ENCODE results near the gene GPR18.

Gene GPR18

GRCh38 chr13:99288089-99288488 is 29.9 kb upstream of the GPR18 start:
- no peak for DNase-seq (ENCODE audit: low read depth, low spot score)
- Histone ChIP-seq H3K4me3 (no peak overlapping the region), H3K9me3 (ENCODE audit: low read depth, low read length) (no peaks in the 10 kb centered on the region), H3K36me3 (ENCODE audit: insufficient read depth, low read length) (no peaks in the 10 kb centered on the region), H3K9ac (ENCODE audit: insufficient read length) (peak overlapping the region; percentile 33), H3K27ac (peak overlapping the region; percentile 72)
- TF ChIP-seq FOXP2 (optimal IDR thresholded peaks at IDR 0.05; ENCODE audit: control extremely low read depth, extremely low read length, insufficient read depth), result no peak
- TF ChIP-seq EZH2 (IDR thresholded peaks at IDR 0.05), result no peak
- TF ChIP-seq POLR2AphosphoS5 (IDR thresholded peaks at IDR 0.05; ENCODE audit: borderline replicate concordance, low read depth, low read length), result no peak

DNA sequence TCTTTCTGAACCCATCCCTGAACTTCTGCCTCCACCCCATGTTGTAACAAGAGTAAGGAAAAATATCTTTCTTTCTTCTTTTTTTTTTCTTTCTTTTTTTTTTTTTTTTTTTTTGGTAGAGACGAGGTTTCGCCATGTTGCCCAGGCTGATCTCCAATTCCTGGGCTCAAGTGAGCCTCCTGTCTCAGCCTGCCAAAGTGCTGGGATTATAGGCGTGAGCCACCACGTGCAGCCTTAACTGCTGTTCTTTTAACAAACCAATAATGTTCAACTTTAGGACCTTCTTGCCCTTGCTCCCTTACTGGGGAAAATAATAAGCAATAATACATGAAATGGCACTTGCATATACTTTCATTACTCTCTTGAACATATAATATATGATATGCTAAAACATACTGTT is 29.4 kb upstream of the GPR18 start:
- peak overlapping the region; percentile 72 for H3K27ac ChIP-seq
- TF ChIP-seq POLR2AphosphoS5 (IDR thresholded peaks at IDR 0.05; ENCODE audit: borderline replicate concordance, low read depth, low read length) (no peak), EZH2 (IDR thresholded peaks at IDR 0.05) (no peak), FOXP2 (optimal IDR thresholded peaks at IDR 0.05; ENCODE audit: control extremely low read depth, extremely low read length, insufficient read depth) (no peak)
- no peaks in the 10 kb centered on the region for H3K9me3 ChIP-seq (ENCODE audit: low read depth, low read length)
- no peak overlapping the region for H3K9ac ChIP-seq (ENCODE audit: insufficient read length)
- H3K36me3 ChIP-seq (ENCODE audit: insufficient read depth, low read length), result no peaks in the 10 kb centered on the region
- H3K4me3 ChIP-seq, result no peak overlapping the region
- DNase-seq (ENCODE audit: low read depth, low spot score), result no peak

- DNase-seq (ENCODE audit: low read depth, low spot score), result no peak
- H3K4me3 ChIP-seq, result no peak overlapping the region
- no peaks in the 10 kb centered on the region for H3K36me3 ChIP-seq (ENCODE audit: insufficient read depth, low read length)
- H3K9me3 ChIP-seq (ENCODE audit: low read depth, low read length), result no peaks in the 10 kb centered on the region
- H3K9ac ChIP-seq (ENCODE audit: insufficient read length), result no peak overlapping the region
- H3K27ac ChIP-seq, result no peak overlapping the region
- TF ChIP-seq EZH2 (IDR thresholded peaks at IDR 0.05), result no peak
- no peak for TF ChIP-seq POLR2AphosphoS5 (IDR thresholded peaks at IDR 0.05; ENCODE audit: borderline replicate concordance, low read depth, low read length)
- TF ChIP-seq FOXP2 (optimal IDR thresholded peaks at IDR 0.05; ENCODE audit: control extremely low read depth, extremely low read length, insufficient read depth), result no peak
These were observed 27.4 kb upstream of the GPR18 start for GRCh38 chr13:99285432-99286182.

- Histone ChIP-seq H3K4me3 (no peak overlapping the region), H3K9me3 (ENCODE audit: low read depth, low read length) (no peaks in the 10 kb centered on the region), H3K36me3 (ENCODE audit: insufficient read depth, low read length) (no peaks in the 10 kb centered on the region), H3K9ac (ENCODE audit: insufficient read length) (no peak overlapping the region), H3K27ac (peak overlapping the region; percentile 32; the same call in 1 of the 2 replicates)
- TF ChIP-seq EZH2 (IDR thresholded peaks at IDR 0.05), result no peak
- no peak for TF ChIP-seq FOXP2 (optimal IDR thresholded peaks at IDR 0.05; ENCODE audit: control extremely low read depth, extremely low read length, insufficient read depth)
- TF ChIP-seq POLR2AphosphoS5 (IDR thresholded peaks at IDR 0.05; ENCODE audit: borderline replicate concordance, low read depth, low read length), result no peak
- DNase-seq (ENCODE audit: low read depth, low spot score), result no peak
These were observed 24.4 kb upstream of the GPR18 start for GRCh38 chr13:99282264-99283231.

DNA sequence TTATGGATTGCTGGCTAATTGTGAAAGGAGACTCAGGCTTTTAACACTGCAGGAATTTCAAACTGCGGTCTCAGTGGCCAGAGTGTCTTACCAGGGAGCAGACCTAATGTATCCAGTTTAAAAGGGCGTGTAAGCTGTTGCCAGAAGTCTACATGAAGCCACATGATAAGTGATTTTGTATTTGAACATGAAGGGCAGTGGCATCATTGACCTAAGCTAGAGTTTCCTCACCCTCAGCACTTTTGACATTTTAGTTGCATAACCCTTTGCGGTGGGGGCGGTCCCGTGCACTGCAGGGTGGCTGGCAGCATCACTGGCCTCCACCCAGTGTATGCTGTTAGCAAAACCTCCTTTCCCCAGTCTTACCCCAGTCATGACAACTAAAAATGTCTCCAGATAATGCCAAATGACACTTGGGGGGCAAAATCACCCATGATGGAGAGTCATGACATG is 23.7 kb upstream of the GPR18 start:
- Histone ChIP-seq H3K9ac (ENCODE audit: insufficient read length) (no peak overlapping the region), H3K9me3 (ENCODE audit: low read depth, low read length) (no peaks in the 10 kb centered on the region), H3K36me3 (ENCODE audit: insufficient read depth, low read length) (no peaks in the 10 kb centered on the region), H3K4me3 (no peak overlapping the region), H3K27ac (0 out of 2 replicates have a peak overlapping the region, but pooled peaks have one; percentile 4)
- DNase-seq (ENCODE audit: low read depth, low spot score), result no peak
- TF ChIP-seq EZH2 (IDR thresholded peaks at IDR 0.05) (no peak), POLR2AphosphoS5 (IDR thresholded peaks at IDR 0.05; ENCODE audit: borderline replicate concordance, low read depth, low read length) (no peak), FOXP2 (optimal IDR thresholded peaks at IDR 0.05; ENCODE audit: control extremely low read depth, extremely low read length, insufficient read depth) (no peak)

GRCh38 chr13:99280166-99280565 is 22.0 kb upstream of the GPR18 start:
- H3K9ac ChIP-seq (ENCODE audit: insufficient read length), result no peak overlapping the region
- H3K4me3 ChIP-seq, result no peak overlapping the region
- no peak for DNase-seq (ENCODE audit: low read depth, low spot score)
- no peak overlapping the region for H3K27ac ChIP-seq
- no peaks in the 10 kb centered on the region for H3K9me3 ChIP-seq (ENCODE audit: low read depth, low read length)
- H3K36me3 ChIP-seq (ENCODE audit: insufficient read depth, low read length), result no peaks in the 10 kb centered on the region
- TF ChIP-seq FOXP2 (optimal IDR thresholded peaks at IDR 0.05; ENCODE audit: control extremely low read depth, extremely low read length, insufficient read depth) (no peak), EZH2 (IDR thresholded peaks at IDR 0.05) (no peak), POLR2AphosphoS5 (IDR thresholded peaks at IDR 0.05; ENCODE audit: borderline replicate concordance, low read depth, low read length) (no peak)

GRCh38 chr13:99279637-99280036 is 21.5 kb upstream of the GPR18 start:
- Histone ChIP-seq H3K9me3 (ENCODE audit: low read depth, low read length) (no peaks in the 10 kb centered on the region), H3K36me3 (ENCODE audit: insufficient read depth, low read length) (no peaks in the 10 kb centered on the region), H3K27ac (no peak overlapping the region), H3K4me3 (no peak overlapping the region), H3K9ac (ENCODE audit: insufficient read length) (no peak overlapping the region)
- no peak for TF ChIP-seq EZH2 (IDR thresholded peaks at IDR 0.05)
- no peak for TF ChIP-seq FOXP2 (optimal IDR thresholded peaks at IDR 0.05; ENCODE audit: control extremely low read depth, extremely low read length, insufficient read depth)
- no peak for TF ChIP-seq POLR2AphosphoS5 (IDR thresholded peaks at IDR 0.05; ENCODE audit: borderline replicate concordance, low read depth, low read length)
- no peak for DNase-seq (ENCODE audit: low read depth, low spot score)

- Histone ChIP-seq H3K36me3 (ENCODE audit: insufficient read depth, low read length) (no peaks in the 10 kb centered on the region), H3K9me3 (ENCODE audit: low read depth, low read length) (no peaks in the 10 kb centered on the region), H3K4me3 (no peak overlapping the region), H3K9ac (ENCODE audit: insufficient read length) (no peak overlapping the region), H3K27ac (no peak overlapping the region)
- TF ChIP-seq FOXP2 (optimal IDR thresholded peaks at IDR 0.05; ENCODE audit: control extremely low read depth, extremely low read length, insufficient read depth), result no peak
- TF ChIP-seq EZH2 (IDR thresholded peaks at IDR 0.05), result no peak
- TF ChIP-seq POLR2AphosphoS5 (IDR thresholded peaks at IDR 0.05; ENCODE audit: borderline replicate concordance, low read depth, low read length), result no peak
- DNase-seq (ENCODE audit: low read depth, low spot score), result no peak
These were observed 20.7 kb upstream of the GPR18 start for GRCh38 chr13:99278843-99279242.

Data from SK-N-MC (cell line).